Spleen (tissue), 11 donors: Measurements from ENCODE around the gene EPHA6. TPM values are rescaled to one million over a fixed set of nuclear protein-coding genes. Genes with fewer than 3 reads are reported as not detected.

Source experiments
- DNase-seq: peaks from one replicate; pipeline ENCODE4 v3.0.0-alpha.2; 2020
- H3K27ac ChIP-seq, 8 donors: fragments of 200-600 bp; sonication (generic) in 7 of 8; 1 replicate in 4 of 8; 2 replicates in 4 of 8; pipeline versions ENCODE4 v1.5.0 to v1.8.0; 2016 to 2021; ENCODE audit warnings: inconsistent platforms in 4 of 8, mild to moderate bottlenecking in 4 of 8, moderate library complexity in 1 of 8
- H3K27me3 ChIP-seq, 7 donors: fragments of 200-600 bp; sonication (generic) in 6 of 7; replicated peaks in 1 of 7; 1 replicate in 4 of 7; 2 replicates in 3 of 7; pipeline versions ENCODE4 v1.5.0 to v1.8.0; 2016 to 2021; ENCODE audit warnings: inconsistent platforms in 3 of 7, mild to moderate bottlenecking in 1 of 7
- H3K36me3 ChIP-seq, 6 donors: fragments of 200-600 bp; sonication (generic) in 5 of 6; 1 replicate in 4 of 6; 2 replicates in 2 of 6; pipeline versions ENCODE4 v1.5.0 to v1.8.0; 2016 to 2021; ENCODE audit warnings: inconsistent platforms in 2 of 6
- H3K4me1 ChIP-seq, 6 donors: fragments of 200-600 bp; sonication (generic) in 5 of 6; 1 replicate in 3 of 6; 2 replicates in 3 of 6; pipeline versions ENCODE4 v1.5.0 to v1.8.0; 2016 to 2021; ENCODE audit warnings: inconsistent platforms in 3 of 6
- H3K4me3 ChIP-seq, 8 donors: fragments of 200-600 bp; sonication (generic) in 7 of 8; 1 replicate in 4 of 8; 2 replicates in 4 of 8; pipeline versions ENCODE4 v1.5.0 to v1.8.0; 2016 to 2021; ENCODE audit warnings: inconsistent platforms in 4 of 8, mild to moderate bottlenecking in 4 of 8, moderate library complexity in 2 of 8
- H3K9me3 ChIP-seq, 8 donors: fragments of 200-600 bp; sonication (generic) in 7 of 8; 1 replicate in 4 of 8; 2 replicates in 4 of 8; pipeline versions ENCODE4 v1.5.0 to v1.8.0; 2016 to 2021; ENCODE audit warnings: inconsistent platforms in 4 of 8
- CTCF ChIP-seq, 11 experiments: fragments of 200-600 bp in 7 of 11; fragments of 450-650 bp in 4 of 11; sonication (generic) in 4 of 11; IDR thresholded peaks in 8 of 11; conservative IDR thresholded peaks in 3 of 11; 1 replicate in 7 of 11; 2 replicates in 4 of 11; pipeline versions ENCODE4 v1.4.0 to v1.8.0; 2016 to 2021; ENCODE audit warnings: antibody characterized with exemption in 11 of 11, inconsistent platforms in 4 of 11, mild to moderate bottlenecking in 1 of 11
- POLR2A ChIP-seq, 3 donors: fragments of 450-650 bp; IDR thresholded peaks; one replicate each; pipeline ENCODE4 v1.5.1; 2017; ENCODE audit warnings: antibody characterized with exemption in 3 of 3, mild to moderate bottlenecking in 1 of 3
- POLR2AphosphoS5 ChIP-seq, 3 donors: sonication (generic); formaldehyde crosslinking; IDR thresholded peaks; one replicate each; pipeline ENCODE4 v1.5.1; 2017; ENCODE audit warnings: antibody characterized with exemption in 3 of 3
- WGBS, 5 donors: extraction: QIAGEN DNeasy Blood & Tissue Kit in 3 of 5; methylation state at CpG; one replicate each; pipeline versions ENCODE4 v1.1.5 to v1.1.7; 2013 to 2018; 5-methylcytosine and 5-hydroxymethylcytosine counted together
- intact Hi-C: fragments of 100-400 bp; cut with DNase I; formaldehyde crosslinking; loops from one replicate; pipeline ENCODE4 v1.15.0; 2023; ENCODE audit warnings: low total_unique reads
- polyA plus RNA-seq, 3 donors: library from polyadenylated mRNA; stranded (reverse); fragments of 200-250 nt; gene quantifications; one replicate each; pipeline ENCODE4 v1.2.1, GENCODE V29; 2013
- total RNA-seq, 7 donors: library from RNA; depleted of rRNA in 3 of 7; stranded (reverse); fragments of >200 nt in 3 of 7; fragmentation: NEBNext Ultra II Directional in 4 of 7; extraction: Animal tissue kit (Norgen Biotek cat#: 25700) in 4 of 7; gene quantifications; one replicate each; pipeline versions ENCODE4 v1.1.0 to v1.2.1, GENCODE V29; 2016 to 2021
- donor health status: healthy with polysubstance abuse.
- donor health status: DM: no; HTN: no; CAD: no; lungs with moderate emphysema.
- donor health status: DM: no; HTN: no; CAD: no.
- donor health status: Bipolar disorder and iron deficiency.
- donor health status: healthy.
- donor health status: DM: no; HTN: no; CAD: no.
- donor health status: DM: yes; HTN: yes; CAD: no.

EPHA6 gene
- total and polyA plus RNA-seq, 10 donors, result 0.44 TPM; not detected in 9

GRCh38 chr3:96831175-96831574, 16.8 kb downstream of the EPHA6 start:
- 55 to 70% (median 67%) methylated on average over 2 of the region's 2 CpGs for WGBS, 5 donors
- intact Hi-C loops, result no loop called here
- Histone ChIP-seq H3K36me3 (no peaks in the 10 kb centered on the region), H3K4me1 (no peaks in the 10 kb centered on the region), H3K27me3 (no peaks in the 10 kb centered on the region), H3K27ac (no peak overlapping the region), H3K4me3 (no peak overlapping the region), H3K9me3 (no peaks in the 10 kb centered on the region)
- DNase-seq, result no peak
- TF ChIP-seq CTCF (IDR thresholded peaks at IDR 0.05 in 8 of 11, conservative IDR thresholded peaks at IDR 0.05 in 3 of 11), result no peak
- TF ChIP-seq POLR2A (IDR thresholded peaks at IDR 0.05), result no peak
- TF ChIP-seq POLR2AphosphoS5 (IDR thresholded peaks at IDR 0.05), result no peak

- H3K9me3 ChIP-seq, result no peaks in the 10 kb centered on the region
- intact Hi-C loops, result no loop called here
- no peak overlapping the region for H3K4me3 ChIP-seq
- no peaks in the 10 kb centered on the region for H3K36me3 ChIP-seq
- DNase-seq, result no peak
- H3K27ac ChIP-seq, result no peak overlapping the region
- no peak for TF ChIP-seq POLR2AphosphoS5 (IDR thresholded peaks at IDR 0.05)
- TF ChIP-seq CTCF (IDR thresholded peaks at IDR 0.05 in 8 of 11, conservative IDR thresholded peaks at IDR 0.05 in 3 of 11), result no peak
- TF ChIP-seq POLR2A (IDR thresholded peaks at IDR 0.05), result no peak
- H3K4me1 ChIP-seq, result no peaks in the 10 kb centered on the region
- no peaks in the 10 kb centered on the region for H3K27me3 ChIP-seq
These were observed 18.9 kb downstream of the EPHA6 start for GRCh38 chr3:96833301-96833700.

- Histone ChIP-seq H3K9me3 (no peaks in the 10 kb centered on the region), H3K4me1 (no peaks in the 10 kb centered on the region), H3K27ac (no peak overlapping the region), H3K4me3 (no peak overlapping the region), H3K36me3 (no peaks in the 10 kb centered on the region), H3K27me3 (no peaks in the 10 kb centered on the region)
- no peak for TF ChIP-seq CTCF (IDR thresholded peaks at IDR 0.05 in 8 of 11, conservative IDR thresholded peaks at IDR 0.05 in 3 of 11)
- TF ChIP-seq POLR2AphosphoS5 (IDR thresholded peaks at IDR 0.05), result no peak
- no peak for TF ChIP-seq POLR2A (IDR thresholded peaks at IDR 0.05)
- 45 to 57% (median 53%) methylated on average over 2 of the region's 2 CpGs for WGBS, 5 donors
- intact Hi-C loops, result no loop called here
- DNase-seq, result no peak
These were observed 21.9 kb downstream of the EPHA6 start for GRCh38 chr3:96836153-96836915.

GRCh38 chr3:96843505-96844203, 29.3 kb downstream of the EPHA6 start:
- TF ChIP-seq POLR2AphosphoS5 (IDR thresholded peaks at IDR 0.05) (no peak), POLR2A (IDR thresholded peaks at IDR 0.05) (no peak), CTCF (IDR thresholded peaks at IDR 0.05 in 8 of 11, conservative IDR thresholded peaks at IDR 0.05 in 3 of 11) (no peak)

More at GRCh38 chr3:96843505-96844203, 29.3 kb downstream of the EPHA6 start:
- Histone ChIP-seq H3K9me3 (no peaks in the 10 kb centered on the region), H3K27me3 (no peaks in the 10 kb centered on the region), H3K4me3 (no peak overlapping the region), H3K4me1 (no peaks in the 10 kb centered on the region), H3K27ac (no peak overlapping the region), H3K36me3 (no peaks in the 10 kb centered on the region)
- no peak for DNase-seq
- intact Hi-C loops, result no loop called here
- WGBS, 5 donors, result 65 to 76% (median 67%) methylated on average over 6 of the region's 6 CpGs
